Epithelial cell of proximal tubule (primary cell): ENCODE measurements around the gene ME2. TPM values are rescaled to one million over a fixed set of nuclear protein-coding genes. Genes with fewer than 3 reads are reported as not detected.
A peak's percentile ranks its signal among the peaks of the same experiment; 100 is the strongest.
"Not testable (repeated sequence)": the region's sequence is repeated elsewhere in the genome, so short reads cannot be mapped to it uniquely, and the experiment has no call there.

Experiments used
- DNase-seq: peaks from one replicate; pipeline ENCODE4 v3.0.0-alpha.2; 2011; ENCODE audit warnings: low read depth
- H3K4me3 ChIP-seq: 2 replicates; pipeline ENCODE4 v1.5.1; 2011; ENCODE audit warnings: low read depth, mild to moderate bottlenecking, low read length
- total RNA-seq: library from RNA; depleted of rRNA; stranded (reverse); fragments of >200 nt; gene quantifications from 2 replicates; pipeline ENCODE4 v1.2.3, GENCODE V29; 2015
- TF ChIP-seq, protein P1 (sequence below): conservative IDR thresholded peaks from 2 replicates; pipeline ENCODE4 v1.5.1; 2012; ENCODE audit warnings: low read depth, mild to moderate bottlenecking, low read length

The ME2 gene
- total RNA-seq, 1 donor from 2014 or later, result 60.4 TPM

GRCh38 chr18:50875966-50876536 is 2.9 kb upstream of the ME2 start:
- DNase-seq, result no peak
- TF ChIP-seq, protein P1, sequence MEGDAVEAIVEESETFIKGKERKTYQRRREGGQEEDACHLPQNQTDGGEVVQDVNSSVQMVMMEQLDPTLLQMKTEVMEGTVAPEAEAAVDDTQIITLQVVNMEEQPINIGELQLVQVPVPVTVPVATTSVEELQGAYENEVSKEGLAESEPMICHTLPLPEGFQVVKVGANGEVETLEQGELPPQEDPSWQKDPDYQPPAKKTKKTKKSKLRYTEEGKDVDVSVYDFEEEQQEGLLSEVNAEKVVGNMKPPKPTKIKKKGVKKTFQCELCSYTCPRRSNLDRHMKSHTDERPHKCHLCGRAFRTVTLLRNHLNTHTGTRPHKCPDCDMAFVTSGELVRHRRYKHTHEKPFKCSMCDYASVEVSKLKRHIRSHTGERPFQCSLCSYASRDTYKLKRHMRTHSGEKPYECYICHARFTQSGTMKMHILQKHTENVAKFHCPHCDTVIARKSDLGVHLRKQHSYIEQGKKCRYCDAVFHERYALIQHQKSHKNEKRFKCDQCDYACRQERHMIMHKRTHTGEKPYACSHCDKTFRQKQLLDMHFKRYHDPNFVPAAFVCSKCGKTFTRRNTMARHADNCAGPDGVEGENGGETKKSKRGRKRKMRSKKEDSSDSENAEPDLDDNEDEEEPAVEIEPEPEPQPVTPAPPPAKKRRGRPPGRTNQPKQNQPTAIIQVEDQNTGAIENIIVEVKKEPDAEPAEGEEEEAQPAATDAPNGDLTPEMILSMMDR, result no peak
- H3K4me3 ChIP-seq, result no peak overlapping the region

GRCh38 chr18:50877545-50878265 is 1.2 kb upstream of the ME2 start:
- DNase-seq, result no peak
- peak overlapping the region; percentile 72 for H3K4me3 ChIP-seq
- TF ChIP-seq, protein P1, result no peak

DNA sequence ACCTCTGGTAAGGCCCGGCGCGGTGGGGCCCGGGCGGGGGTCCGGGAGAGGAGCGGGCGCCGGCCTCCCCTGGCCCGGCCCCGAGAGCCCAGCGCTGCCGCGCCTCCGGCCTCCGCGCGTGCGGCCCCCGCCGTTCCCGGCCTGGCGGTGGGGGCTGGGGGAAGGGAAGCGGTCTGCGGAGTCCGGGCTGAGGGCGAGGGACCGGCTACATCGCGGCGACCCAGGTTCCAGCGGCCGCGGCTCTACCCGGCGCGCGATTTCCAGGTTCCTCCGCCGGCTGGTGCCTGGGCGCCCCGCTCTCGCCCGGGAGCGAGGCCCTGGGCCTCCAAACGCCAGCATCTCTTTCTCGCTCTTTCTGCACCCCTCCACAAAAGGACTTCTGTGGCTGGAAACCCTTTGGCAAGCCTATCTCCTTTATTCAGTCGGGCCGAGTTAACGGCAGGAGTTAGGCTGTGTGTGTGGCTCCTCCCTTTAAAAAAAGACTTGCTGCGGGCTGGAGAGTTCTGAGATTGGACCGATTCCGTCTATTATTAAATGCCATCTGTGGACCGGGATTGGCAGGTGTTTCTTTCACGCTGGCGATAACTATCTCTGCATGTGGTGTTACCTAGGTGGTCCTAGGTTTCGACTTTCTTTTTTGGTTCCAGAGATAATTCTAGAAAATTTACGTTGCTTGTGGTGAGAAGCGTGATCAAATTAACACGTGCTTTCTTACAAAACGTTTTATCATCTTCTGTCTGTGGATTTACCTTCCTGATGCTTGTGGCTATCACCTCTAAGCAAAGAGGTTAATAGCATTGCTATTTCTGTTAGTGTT is 592 bp downstream of the ME2 start:
- no peak for DNase-seq
- TF ChIP-seq, protein P1, result no peak
- peak overlapping the region; percentile 72 for H3K4me3 ChIP-seq

GRCh38 chr18:50880119-50880465 is 1.2 kb downstream of the ME2 start:
- H3K4me3 ChIP-seq, result peak overlapping the region; percentile 72
- DNase-seq, result no peak
- TF ChIP-seq, protein P1, result no peak

GRCh38 chr18:50880944-50881343 is 2.0 kb downstream of the ME2 start:
- H3K4me3 ChIP-seq, DNase-seq: not testable (repeated sequence)

- TF ChIP-seq, protein P1, result no peak
- no peak overlapping the region for H3K4me3 ChIP-seq
- no peak for DNase-seq
Observed at GRCh38 chr18:50886929-50887328, 8.0 kb downstream of the ME2 start.

DNA sequence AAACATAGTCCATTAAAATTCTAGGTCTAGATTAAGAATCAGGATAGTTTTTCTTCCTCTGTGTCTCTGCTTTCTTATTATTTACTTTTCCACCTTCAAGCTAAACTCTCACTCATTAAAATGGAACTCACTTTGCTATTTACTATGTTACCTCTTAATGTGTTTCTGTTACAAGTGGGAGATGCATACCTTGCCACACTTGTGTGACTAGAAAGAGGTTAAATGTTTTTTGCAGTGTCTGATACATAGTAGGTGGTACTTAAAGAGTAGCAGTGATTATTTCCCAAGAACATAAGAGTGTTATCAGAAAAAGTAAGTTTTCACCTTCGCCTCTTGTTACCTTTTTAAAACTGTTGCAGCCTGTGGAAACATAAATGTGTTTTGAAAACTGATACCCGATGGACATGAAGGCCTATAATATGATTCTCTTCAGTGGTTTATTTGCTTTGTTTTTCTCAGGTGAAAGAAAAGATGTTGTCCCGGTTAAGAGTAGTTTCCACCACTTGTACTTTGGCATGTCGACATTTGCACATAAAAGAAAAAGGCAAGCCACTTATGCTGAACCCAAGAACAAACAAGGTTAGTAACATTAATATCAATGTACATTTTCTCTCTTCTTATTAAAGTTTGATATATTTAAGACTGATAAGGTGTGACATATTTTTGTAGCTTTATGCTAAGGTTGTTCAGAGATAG is 16.6 kb downstream of the ME2 start:
- TF ChIP-seq, protein P1, result no peak
- H3K4me3 ChIP-seq, result no peak overlapping the region
- no peak for DNase-seq
